HepG2 (cell line): ENCODE data around the gene ZNF331. TPM values are rescaled to one million over a fixed set of nuclear protein-coding genes. Genes with fewer than 3 reads are reported as not detected.

Source experiments
- CEBPB ChIP-seq: IDR thresholded peaks from 2 replicates; pipeline ENCODE4 v1.6.1; 2011; ENCODE audit warnings: low read depth, low read length, improper control_type of control experiment, borderline replicate concordance
- CREB1 ChIP-seq, 2 experiments: fragments of 450-650 bp in 1 of 2; IDR thresholded peaks; 2 replicates each; pipeline ENCODE4 v1.6.1; 2016 to 2017; ENCODE audit warnings: control low read depth in 1 of 2, mild to moderate bottlenecking in 1 of 2, missing compliant biosample characterization in 1 of 2, missing genetic modification characterization in 1 of 2
- DDIT3 ChIP-seq: sonication (generic); formaldehyde crosslinking; IDR thresholded peaks from 2 replicates; pipeline ENCODE4 v1.4.0; 2020; ENCODE audit warnings: mild to moderate bottlenecking, missing genetic modification reagents
- ETS1 ChIP-seq: sonication (generic); formaldehyde crosslinking; IDR thresholded peaks from 2 replicates; pipeline ENCODE4 v1.4.0; 2020; ENCODE audit warnings: missing genetic modification reagents
- GABPB1 ChIP-seq: IDR thresholded peaks from 2 replicates; pipeline ENCODE4 v1.6.1; 2016; ENCODE audit warnings: mild to moderate bottlenecking, missing genetic modification reagents, moderate library complexity, missing compliant biosample characterization
- GPN1 ChIP-seq: sonication (generic); formaldehyde crosslinking; IDR thresholded peaks from 2 replicates; pipeline ENCODE4 v1.5.1; 2020; ENCODE audit warnings: missing genetic modification reagents, borderline replicate concordance
- HDAC6 ChIP-seq: fragments of 200-600 bp; sonication (generic); IDR thresholded peaks from 2 replicates; pipeline ENCODE4 v1.7.0; 2017; ENCODE audit warnings: mild to moderate bottlenecking, antibody characterized with exemption, low read length, low read depth
- MAF1 ChIP-seq: sonication (generic); formaldehyde crosslinking; IDR thresholded peaks from 2 replicates; pipeline ENCODE4 v1.5.0; 2020; ENCODE audit warnings: missing genetic modification reagents, borderline replicate concordance
- MED1 ChIP-seq: sonication (generic); formaldehyde crosslinking; IDR thresholded peaks from 2 replicates; pipeline ENCODE4 v1.4.0; 2020; ENCODE audit warnings: missing genetic modification reagents
- POLR2AphosphoS5 ChIP-seq: IDR thresholded peaks from 2 replicates; pipeline ENCODE4 v1.6.1; 2012; ENCODE audit warnings: low read depth, low read length
- PTBP1 ChIP-seq: fragments of 200-400 bp; formaldehyde crosslinking; IDR thresholded peaks from 2 replicates; pipeline ENCODE4 v1.6.1; 2018; ENCODE audit warnings: low read length, low read depth; ENCODE audit not compliant: poor library complexity, severe bottlenecking
- RARA ChIP-seq: IDR thresholded peaks from 2 replicates; pipeline ENCODE4 v1.6.1; 2016; ENCODE audit warnings: missing genetic modification reagents, missing compliant biosample characterization
- RCOR2 ChIP-seq: IDR thresholded peaks from 2 replicates; pipeline ENCODE4 v1.6.1; 2016; ENCODE audit warnings: missing biosample characterization, missing genetic modification reagents
- SIX4 ChIP-seq: sonication (generic); formaldehyde crosslinking; IDR thresholded peaks from 2 replicates; pipeline ENCODE4 v1.4.0; 2020; ENCODE audit warnings: missing genetic modification reagents
- SMAD1 ChIP-seq: sonication (generic); formaldehyde crosslinking; IDR thresholded peaks from 2 replicates; pipeline ENCODE4 v1.4.0; 2020; ENCODE audit warnings: missing genetic modification reagents, low read depth, mild to moderate bottlenecking, borderline replicate concordance
- SNAI1 ChIP-seq: sonication (generic); formaldehyde crosslinking; IDR thresholded peaks from 2 replicates; pipeline ENCODE4 v1.5.0; 2020; ENCODE audit warnings: mild to moderate bottlenecking, missing genetic modification reagents, borderline replicate concordance
- SRSF9 ChIP-seq: fragments of 200-400 bp; formaldehyde crosslinking; IDR thresholded peaks from 2 replicates; pipeline ENCODE4 v1.6.1; 2018; ENCODE audit warnings: borderline replicate concordance, mild to moderate bottlenecking, low read depth, low read length; ENCODE audit not compliant: insufficient read depth, poor library complexity, severe bottlenecking
- polyA plus RNA-seq, 8 experiments: library from polyadenylated mRNA; depleted of rRNA in 3 of 8; stranded (reverse) in 7 of 8; unstranded in 1 of 8; fragments of >200 nt; fragmentation: Illumina TruSeq in 4 of 8; extraction: Trizol in 4 of 8; gene quantifications; 2 replicates each; pipeline versions ENCODE4 v1.2.1 to v1.2.3, GENCODE V29; 2011 to 2016; ENCODE audit warnings: low read depth in 4 of 8, missing spikeins in 1 of 8, mixed read lengths in 1 of 8; ENCODE audit not compliant: insufficient read depth in 1 of 8
- total RNA-seq, 5 experiments: library from RNA; depleted of rRNA; stranded (reverse); fragments of >200 nt; fragmentation: Illumina TruSeq; extraction: Trizol; gene quantifications; 2 replicates each; pipeline ENCODE4 v1.2.3, GENCODE V29; 2016; ENCODE audit warnings: low read depth in 1 of 5
- TF ChIP-seq, protein P1 (sequence below): IDR thresholded peaks from 2 replicates; pipeline ENCODE4 v1.6.1; 2018; ENCODE audit warnings: missing genetic modification reagents
- TF ChIP-seq, protein P2 (sequence below), 2 experiments: sonication (generic) in 1 of 2; formaldehyde crosslinking in 1 of 2; IDR thresholded peaks; 2 replicates each; pipeline versions ENCODE4 v1.4.0 to v1.6.1; 2016 to 2020; ENCODE audit warnings: borderline replicate concordance in 1 of 2, low read depth in 1 of 2, mild to moderate bottlenecking in 1 of 2, missing genetic modification reagents in 1 of 2
- TF ChIP-seq, protein P3 (sequence below): sonication (generic); formaldehyde crosslinking; IDR thresholded peaks from 2 replicates; pipeline ENCODE4 v1.5.0; 2020; ENCODE audit warnings: missing genetic modification reagents, mild to moderate bottlenecking, borderline replicate concordance

Gene ZNF331
- total and polyA plus RNA-seq, 2 of the 13 experiments (the other 11 are each of a cell fraction or from before 2014, with no cell fraction given), result 8.2 to 13.3 TPM

DNA sequence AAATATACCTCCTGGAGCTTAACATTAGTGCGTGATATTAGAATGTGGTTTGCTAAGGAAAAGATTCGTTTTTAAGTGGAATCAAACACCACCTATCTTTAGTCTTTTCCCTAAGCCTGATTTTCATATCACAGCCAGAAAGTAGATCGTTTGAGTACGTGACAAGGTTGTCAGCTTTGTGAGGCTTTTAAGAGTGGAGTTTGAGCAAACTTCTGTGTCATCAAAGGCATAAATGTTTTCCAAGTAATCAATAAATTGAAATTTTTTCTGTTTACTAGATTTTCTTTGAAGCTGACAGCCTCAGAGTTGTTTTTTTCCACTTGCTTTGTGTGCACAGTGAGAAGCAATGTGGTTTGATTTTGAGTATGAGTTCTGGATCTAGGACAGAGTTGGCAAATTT, 6.5 kb upstream of the ZNF331 start (continued):
- TF ChIP-seq, protein P1, sequence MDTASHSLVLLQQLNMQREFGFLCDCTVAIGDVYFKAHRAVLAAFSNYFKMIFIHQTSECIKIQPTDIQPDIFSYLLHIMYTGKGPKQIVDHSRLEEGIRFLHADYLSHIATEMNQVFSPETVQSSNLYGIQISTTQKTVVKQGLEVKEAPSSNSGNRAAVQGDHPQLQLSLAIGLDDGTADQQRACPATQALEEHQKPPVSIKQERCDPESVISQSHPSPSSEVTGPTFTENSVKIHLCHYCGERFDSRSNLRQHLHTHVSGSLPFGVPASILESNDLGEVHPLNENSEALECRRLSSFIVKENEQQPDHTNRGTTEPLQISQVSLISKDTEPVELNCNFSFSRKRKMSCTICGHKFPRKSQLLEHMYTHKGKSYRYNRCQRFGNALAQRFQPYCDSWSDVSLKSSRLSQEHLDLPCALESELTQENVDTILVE, result no peak
- TF ChIP-seq ETS1 (CRISPR knock-in tag) (no peak), RCOR2 (CRISPR knock-in tag) (peak; percentile 68), GABPB1 (CRISPR knock-in tag) (no peak), SNAI1 (CRISPR knock-in tag) (no peak), MAF1 (CRISPR knock-in tag) (no peak), POLR2AphosphoS5 (peak; percentile 55), SRSF9 (no peak), CEBPB (no peak), HDAC6 (no peak), PTBP1 (no peak), DDIT3 (CRISPR knock-in tag) (no peak), SIX4 (no peak), MED1 (CRISPR knock-in tag) (peak; percentile 95), GPN1 (CRISPR knock-in tag) (no peak), CREB1 (IDR thresholded peaks at IDR 0.05) (no peak), CREB1 (CRISPR knock-in tag; IDR thresholded peaks at IDR 0.05) (peak; percentile 45; the same call in 1 of the 2 replicates), RARA (CRISPR knock-in tag) (peak; percentile 26; the same call in 1 of the 2 replicates), SMAD1 (CRISPR knock-in tag) (no peak)
- TF ChIP-seq, protein P2, sequence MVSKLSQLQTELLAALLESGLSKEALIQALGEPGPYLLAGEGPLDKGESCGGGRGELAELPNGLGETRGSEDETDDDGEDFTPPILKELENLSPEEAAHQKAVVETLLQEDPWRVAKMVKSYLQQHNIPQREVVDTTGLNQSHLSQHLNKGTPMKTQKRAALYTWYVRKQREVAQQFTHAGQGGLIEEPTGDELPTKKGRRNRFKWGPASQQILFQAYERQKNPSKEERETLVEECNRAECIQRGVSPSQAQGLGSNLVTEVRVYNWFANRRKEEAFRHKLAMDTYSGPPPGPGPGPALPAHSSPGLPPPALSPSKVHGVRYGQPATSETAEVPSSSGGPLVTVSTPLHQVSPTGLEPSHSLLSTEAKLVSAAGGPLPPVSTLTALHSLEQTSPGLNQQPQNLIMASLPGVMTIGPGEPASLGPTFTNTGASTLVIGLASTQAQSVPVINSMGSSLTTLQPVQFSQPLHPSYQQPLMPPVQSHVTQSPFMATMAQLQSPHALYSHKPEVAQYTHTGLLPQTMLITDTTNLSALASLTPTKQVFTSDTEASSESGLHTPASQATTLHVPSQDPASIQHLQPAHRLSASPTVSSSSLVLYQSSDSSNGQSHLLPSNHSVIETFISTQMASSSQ (IDR thresholded peaks at IDR 0.05; ENCODE audit: low read depth), result peak; percentile 78
- TF ChIP-seq, protein P2 (CRISPR knock-in tag; IDR thresholded peaks at IDR 0.05; ENCODE audit: borderline replicate concordance), result no peak
- TF ChIP-seq, protein P3, sequence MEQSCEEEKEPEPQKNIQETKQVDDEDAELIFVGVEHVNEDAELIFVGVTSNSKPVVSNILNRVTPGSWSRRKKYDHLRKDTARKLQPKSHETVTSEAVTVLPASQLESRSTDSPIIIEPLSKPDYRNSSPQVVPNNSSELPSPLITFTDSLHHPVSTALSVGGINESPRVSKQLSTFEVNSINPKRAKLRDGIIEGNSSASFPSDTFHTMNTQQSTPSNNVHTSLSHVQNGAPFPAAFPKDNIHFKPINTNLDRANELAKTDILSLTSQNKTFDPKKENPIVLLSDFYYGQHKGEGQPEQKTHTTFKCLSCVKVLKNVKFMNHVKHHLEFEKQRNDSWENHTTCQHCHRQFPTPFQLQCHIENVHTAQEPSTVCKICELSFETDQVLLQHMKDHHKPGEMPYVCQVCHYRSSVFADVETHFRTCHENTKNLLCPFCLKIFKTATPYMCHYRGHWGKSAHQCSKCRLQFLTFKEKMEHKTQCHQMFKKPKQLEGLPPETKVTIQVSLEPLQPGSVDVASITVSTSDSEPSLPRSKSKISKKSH (CRISPR knock-in tag), result no peak
